HEK293 (cell line): Measurements from ENCODE around the gene RPL15.
"Not testable (repeated sequence)": the region's sequence is repeated elsewhere in the genome, so short reads cannot be mapped to it uniquely, and the experiment has no call there.

Experiments used
- CTCF ChIA-PET: fragments of 350-600 bp; formaldehyde crosslinking; extraction: SDS; loops from one replicate; lab custom pipeline; 2021; ENCODE audit warnings: antibody characterized with exemption; lab: Yijun Ruan, JAX
- POLR2A ChIA-PET: fragments of 300-600 bp; formaldehyde crosslinking; extraction: SDS; loops from one replicate; lab custom pipeline; 2020; ENCODE audit warnings: antibody characterized with exemption, inconsistent platforms; lab: Yijun Ruan, JAX
- H3K27ac ChIP-seq: fragments of 200-500 bp; sonication (Bioruptor generic); 2 replicates; pipeline ENCODE4 v1.5.1; 2014; ENCODE audit warnings: low read depth, low read length, control low read depth, inconsistent platforms; ENCODE audit errors: extremely low read depth
- H3K36me3 ChIP-seq, 2 experiments: fragments of 200-500 bp in 1 of 2; sonication (Bioruptor generic) in 1 of 2; 1 replicate in 1 of 2; 2 replicates in 1 of 2; pipeline ENCODE4 v1.5.1; 2014 to 2017; ENCODE audit warnings: inconsistent platforms in 2 of 2, low read length in 2 of 2; ENCODE audit not compliant: control insufficient read depth in 2 of 2, insufficient read depth in 1 of 2
- H3K4me1 ChIP-seq: fragments of 200-500 bp; sonication (Bioruptor generic); 2 replicates; pipeline ENCODE4 v1.5.1; 2014; ENCODE audit warnings: mild to moderate bottlenecking, low read length, inconsistent platforms; ENCODE audit not compliant: control insufficient read depth, insufficient read depth
- H3K4me3 ChIP-seq: 2 replicates; pipeline ENCODE4 v1.5.1; 2011; ENCODE audit warnings: low read depth, mild to moderate bottlenecking, control low read depth, low read length, moderate library complexity
- H3K9me3 ChIP-seq: fragments of 200-500 bp; sonication (Bioruptor generic); 2 replicates; pipeline ENCODE4 v1.5.1; 2014; ENCODE audit warnings: low read depth, low read length, inconsistent platforms; ENCODE audit not compliant: control insufficient read depth, insufficient read depth
- HOXC10 ChIP-seq: sonication (generic); formaldehyde crosslinking; IDR thresholded peaks from 2 replicates; pipeline ENCODE4 v1.8.1; 2023; ENCODE audit warnings: mild to moderate bottlenecking, missing genetic modification reagents
- KLF7 ChIP-seq: fragments of 450-650 bp; formaldehyde crosslinking; IDR thresholded peaks from 2 replicates; pipeline ENCODE4 v1.5.1; 2016; ENCODE audit warnings: missing biosample characterization, missing genetic modification characterization, borderline replicate concordance
- ZBTB1 ChIP-seq: fragments of 450-650 bp; formaldehyde crosslinking; IDR thresholded peaks from 2 replicates; pipeline ENCODE4 v1.5.1; 2016; ENCODE audit warnings: missing biosample characterization, missing genetic modification characterization
- ZNF133 ChIP-seq: fragments of 450-650 bp; formaldehyde crosslinking; IDR thresholded peaks from 2 replicates; pipeline ENCODE4 v1.5.1; 2016; ENCODE audit warnings: missing biosample characterization, missing genetic modification characterization
- ZNF211 ChIP-seq: fragments of 450-650 bp; formaldehyde crosslinking; IDR thresholded peaks from 2 replicates; pipeline ENCODE4 v1.5.1; 2016; ENCODE audit warnings: low read depth, missing biosample characterization, missing genetic modification characterization
- ZNF223 ChIP-seq: fragments of 450-650 bp; formaldehyde crosslinking; IDR thresholded peaks from 2 replicates; pipeline ENCODE4 v1.5.1; 2016; ENCODE audit warnings: missing biosample characterization, missing genetic modification characterization
- ZNF239 ChIP-seq: fragments of 450-650 bp; formaldehyde crosslinking; IDR thresholded peaks from 2 replicates; pipeline ENCODE4 v1.5.1; 2016; ENCODE audit warnings: missing biosample characterization, missing genetic modification characterization
- ZNF391 ChIP-seq: fragments of 450-650 bp; formaldehyde crosslinking; IDR thresholded peaks from 2 replicates; pipeline ENCODE4 v1.5.1; 2016; ENCODE audit warnings: low read depth, missing biosample characterization, missing genetic modification characterization, borderline replicate concordance
- ZNF394 ChIP-seq: fragments of 450-650 bp; formaldehyde crosslinking; IDR thresholded peaks from 2 replicates; pipeline ENCODE4 v1.5.1; 2016; ENCODE audit warnings: missing biosample characterization, missing genetic modification characterization, mild to moderate bottlenecking, moderate library complexity, borderline replicate concordance
- ZNF416 ChIP-seq: fragments of 450-650 bp; formaldehyde crosslinking; IDR thresholded peaks from 2 replicates; pipeline ENCODE4 v1.5.1; 2016; ENCODE audit warnings: missing biosample characterization, missing genetic modification characterization
- ZNF449 ChIP-seq: fragments of 450-650 bp; formaldehyde crosslinking; IDR thresholded peaks from 2 replicates; pipeline ENCODE4 v1.5.1; 2017; ENCODE audit warnings: missing biosample characterization, mild to moderate bottlenecking, missing genetic modification characterization, moderate library complexity
- ZNF600 ChIP-seq: fragments of 450-650 bp; formaldehyde crosslinking; IDR thresholded peaks from 2 replicates; pipeline ENCODE4 v1.5.1; 2016; ENCODE audit warnings: missing biosample characterization, missing genetic modification characterization
- ZNF621 ChIP-seq: fragments of 450-650 bp; formaldehyde crosslinking; IDR thresholded peaks from 2 replicates; pipeline ENCODE4 v1.5.1; 2017; ENCODE audit warnings: missing biosample characterization, missing genetic modification characterization
- ZNF664 ChIP-seq: fragments of 450-650 bp; formaldehyde crosslinking; IDR thresholded peaks from 2 replicates; pipeline ENCODE4 v1.5.1; 2016; ENCODE audit warnings: missing biosample characterization, missing genetic modification characterization
- ZNF843 ChIP-seq: fragments of 450-650 bp; formaldehyde crosslinking; IDR thresholded peaks from 2 replicates; pipeline ENCODE4 v1.5.1; 2016; ENCODE audit warnings: missing biosample characterization, missing genetic modification characterization
- ZXDB ChIP-seq: fragments of 450-650 bp; formaldehyde crosslinking; IDR thresholded peaks from 2 replicates; pipeline ENCODE4 v1.5.1; 2016; ENCODE audit warnings: missing biosample characterization, missing genetic modification characterization
- TF ChIP-seq, protein P1 (sequence below): fragments of 450-650 bp; formaldehyde crosslinking; IDR thresholded peaks from 2 replicates; pipeline ENCODE4 v1.5.1; 2017; ENCODE audit warnings: missing biosample characterization, missing genetic modification characterization
- TF ChIP-seq, protein P2 (sequence below): fragments of 450-650 bp; IDR thresholded peaks from 2 replicates; pipeline ENCODE4 v1.5.1; 2018; ENCODE audit warnings: missing biosample characterization, mild to moderate bottlenecking, missing genetic modification characterization

Gene RPL15

GRCh38 chr3:23917679-23918303, 859 bp downstream of the RPL15 start:
- H3K4me3 ChIP-seq = peak overlapping the region; percentile 100
- H3K27ac ChIP-seq = peak overlapping the region; percentile 98
- CTCF ChIA-PET = interaction anchor here (0.6 kb wide), 1 partner anchor 23 kb away, joined by 4 read pairs; no protein-coding TSS in a partner anchor
- 0 out of 2 replicates have a peak, but pooled peaks have one; percentile 7 for TF ChIP-seq ZNF133 (tag by site-specific recombination)
- POLR2A ChIA-PET = interaction anchor here (0.6 to 2.1 kb wide), 16 partner anchors 8 to 288 kb away, joined by 3 to 24 read pairs (median 8); no protein-coding TSS in a partner anchor
- peaks cover 3 to 45% of the 10 kb centered on the region in 2 experiments; a peak in 2 of 3 replicates for H3K36me3 ChIP-seq
- not testable (repeated sequence) for H3K4me1 ChIP-seq, H3K9me3 ChIP-seq

DNA sequence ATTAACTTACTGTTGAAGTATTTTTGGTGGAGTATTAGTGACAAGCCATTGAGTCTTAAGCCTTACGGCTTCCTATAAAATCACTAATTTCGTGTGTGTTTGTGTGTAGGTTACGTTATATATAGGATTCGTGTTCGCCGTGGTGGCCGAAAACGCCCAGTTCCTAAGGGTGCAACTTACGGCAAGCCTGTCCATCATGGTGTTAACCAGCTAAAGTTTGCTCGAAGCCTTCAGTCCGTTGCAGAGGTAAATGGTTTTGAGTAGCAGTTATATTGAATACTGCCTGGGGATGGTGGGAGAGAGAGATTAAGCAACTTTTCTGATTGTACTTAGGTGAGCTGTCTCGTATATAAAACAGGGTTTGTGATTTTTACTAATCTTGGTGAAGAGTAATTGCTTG, 1.4 kb downstream of the RPL15 start:
- H3K4me1 ChIP-seq, H3K9me3 ChIP-seq: not testable (repeated sequence)
- Histone ChIP-seq H3K4me3 (peak overlapping the region; percentile 100), H3K36me3 (peaks cover 3 to 45% of the 10 kb centered on the region in 2 experiments; a peak in 2 of 3 replicates), H3K27ac (peak overlapping the region; percentile 98; the same call in 1 of the 2 replicates)
- ChIA-PET CTCF (interaction anchor here (0.6 kb wide), 1 partner anchor 22 kb away, joined by 4 read pairs; no protein-coding TSS in a partner anchor), POLR2A (interaction anchor here (1.1 to 1.8 kb wide), 3 partner anchors 26 to 35 kb away, joined by 8 to 14 read pairs (median 8); no protein-coding TSS in a partner anchor)

- no peak overlapping the region for H3K27ac ChIP-seq
- ChIA-PET POLR2A (no interaction called here), CTCF (interaction anchor here (0.7 kb wide), 1 partner anchor 571 kb away, joined by 3 read pairs; no protein-coding TSS in a partner anchor)
- H3K4me3 ChIP-seq = no peak overlapping the region
- peaks cover 2% of the 10 kb centered on the region; the same call in 1 of the 2 replicates for H3K4me1 ChIP-seq
- TF ChIP-seq KLF7 (tag by site-specific recombination) (no peak), HOXC10 (CRISPR knock-in tag) (no peak), ZNF449 (tag by site-specific recombination) (peak; percentile 82; the same call in 1 of the 2 replicates), ZNF223 (tag by site-specific recombination) (no peak), ZNF391 (no peak), ZBTB1 (tag by site-specific recombination) (no peak)
- TF ChIP-seq, all 188 proteins: peak for 1
- H3K36me3 ChIP-seq = peaks cover 3 to 45% of the 10 kb centered on the region in 2 experiments; a peak in 2 of 3 replicates
- H3K9me3 ChIP-seq = no peaks in the 10 kb centered on the region
Measured at GRCh38 chr3:23919628-23920027, 2.7 kb downstream of the RPL15 start.

DNA sequence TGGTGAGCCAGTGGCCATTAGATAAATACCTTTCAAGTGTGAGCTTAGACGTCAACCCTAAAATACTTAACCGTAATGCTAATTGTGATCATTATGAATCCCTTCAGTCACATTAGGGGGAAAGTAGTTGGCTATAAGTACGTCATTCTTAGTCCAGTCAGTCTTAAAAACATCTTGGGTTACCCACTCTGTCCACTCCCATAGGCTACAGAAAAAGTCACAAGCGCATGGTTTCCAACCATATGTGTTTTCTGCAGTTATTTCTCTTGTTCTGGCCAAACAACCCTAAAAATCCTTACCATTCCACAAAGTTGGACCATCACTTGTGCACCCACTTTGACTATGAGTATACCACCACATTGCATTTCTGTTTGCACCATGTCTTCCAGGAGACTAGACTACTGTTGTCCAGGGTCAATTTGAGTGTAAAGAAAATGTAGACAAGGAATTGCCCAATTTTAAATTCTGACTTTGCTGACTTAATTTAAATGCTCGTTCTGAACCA, 3.3 kb downstream of the RPL15 start:
- ChIA-PET POLR2A (interaction anchor here (1.2 kb wide), 1 partner anchor 42 kb away, joined by 3 read pairs; no protein-coding TSS in a partner anchor), CTCF (no interaction called here)
- TF ChIP-seq ZNF600 = peak; percentile 86
- TF ChIP-seq ZXDB = 0 out of 2 replicates have a peak, but pooled peaks have one; percentile 11
- no peak for TF ChIP-seq ZNF843 (tag by site-specific recombination)
- TF ChIP-seq ZNF621 (tag by site-specific recombination) = no peak
- no peak for TF ChIP-seq ZNF394 (tag by site-specific recombination)
- TF ChIP-seq, protein P1, sequence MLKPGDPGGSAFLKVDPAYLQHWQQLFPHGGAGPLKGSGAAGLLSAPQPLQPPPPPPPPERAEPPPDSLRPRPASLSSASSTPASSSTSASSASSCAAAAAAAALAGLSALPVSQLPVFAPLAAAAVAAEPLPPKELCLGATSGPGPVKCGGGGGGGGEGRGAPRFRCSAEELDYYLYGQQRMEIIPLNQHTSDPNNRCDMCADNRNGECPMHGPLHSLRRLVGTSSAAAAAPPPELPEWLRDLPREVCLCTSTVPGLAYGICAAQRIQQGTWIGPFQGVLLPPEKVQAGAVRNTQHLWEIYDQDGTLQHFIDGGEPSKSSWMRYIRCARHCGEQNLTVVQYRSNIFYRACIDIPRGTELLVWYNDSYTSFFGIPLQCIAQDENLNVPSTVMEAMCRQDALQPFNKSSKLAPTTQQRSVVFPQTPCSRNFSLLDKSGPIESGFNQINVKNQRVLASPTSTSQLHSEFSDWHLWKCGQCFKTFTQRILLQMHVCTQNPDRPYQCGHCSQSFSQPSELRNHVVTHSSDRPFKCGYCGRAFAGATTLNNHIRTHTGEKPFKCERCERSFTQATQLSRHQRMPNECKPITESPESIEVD (tag by site-specific recombination) = no peak
- no peak for TF ChIP-seq ZNF239
- 0 out of 2 replicates have a peak, but pooled peaks have one; percentile 20 for TF ChIP-seq ZNF664 (tag by site-specific recombination)
- TF ChIP-seq ZNF211 (tag by site-specific recombination) = no peak
- TF ChIP-seq, protein P2, sequence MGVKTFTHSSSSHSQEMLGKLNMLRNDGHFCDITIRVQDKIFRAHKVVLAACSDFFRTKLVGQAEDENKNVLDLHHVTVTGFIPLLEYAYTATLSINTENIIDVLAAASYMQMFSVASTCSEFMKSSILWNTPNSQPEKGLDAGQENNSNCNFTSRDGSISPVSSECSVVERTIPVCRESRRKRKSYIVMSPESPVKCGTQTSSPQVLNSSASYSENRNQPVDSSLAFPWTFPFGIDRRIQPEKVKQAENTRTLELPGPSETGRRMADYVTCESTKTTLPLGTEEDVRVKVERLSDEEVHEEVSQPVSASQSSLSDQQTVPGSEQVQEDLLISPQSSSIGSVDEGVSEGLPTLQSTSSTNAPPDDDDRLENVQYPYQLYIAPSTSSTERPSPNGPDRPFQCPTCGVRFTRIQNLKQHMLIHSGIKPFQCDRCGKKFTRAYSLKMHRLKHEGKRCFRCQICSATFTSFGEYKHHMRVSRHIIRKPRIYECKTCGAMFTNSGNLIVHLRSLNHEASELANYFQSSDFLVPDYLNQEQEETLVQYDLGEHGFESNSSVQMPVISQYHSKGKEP = 0 out of 2 replicates have a peak, but pooled peaks have one; percentile 11
- TF ChIP-seq ZNF416 (tag by site-specific recombination) = no peak
- Histone ChIP-seq H3K36me3 (peaks cover 3 to 45% of the 10 kb centered on the region in 2 experiments; a peak in 2 of 3 replicates), H3K9me3 (no peaks in the 10 kb centered on the region), H3K4me1 (no peaks in the 10 kb centered on the region), H3K4me3 (no peak overlapping the region), H3K27ac (no peak overlapping the region)
